ENCODE data around the gene TRIM8.

TRIM8 gene

GRCh38 chr10:102683736-102684135, 39.5 kb downstream of the TRIM8 start:
- TF ChIP-seq ZBTB7A (IDR thresholded peaks at IDR 0.05; ENCODE audit: low read depth) (no peak), USF1 (IDR thresholded peaks at IDR 0.05) (no peak), TEAD4 (IDR thresholded peaks at IDR 0.05) (no peak), YY1 (IDR thresholded peaks at IDR 0.05; ENCODE audit: low read depth) (no peak), TAF1 (IDR thresholded peaks at IDR 0.05; ENCODE audit: low read depth) (no peak)

GRCh38 chr10:102691285-102692066, 47.2 kb downstream of the TRIM8 start:
- no peak for TF ChIP-seq EP300 (IDR thresholded peaks at IDR 0.05; ENCODE audit: borderline replicate concordance)
- TF ChIP-seq MAX (IDR thresholded peaks at IDR 0.05), result no peak
- TF ChIP-seq REST (IDR thresholded peaks at IDR 0.05; ENCODE audit: low read depth), result no peak
- TF ChIP-seq EGR1 (IDR thresholded peaks at IDR 0.05), result no peak
- no peak for TF ChIP-seq CEBPB (IDR thresholded peaks at IDR 0.05)
- no peak for TF ChIP-seq ZBTB7A (IDR thresholded peaks at IDR 0.05; ENCODE audit: low read depth)
- no peak for TF ChIP-seq RAD21 (IDR thresholded peaks at IDR 0.05; ENCODE audit: low read depth)
- TF ChIP-seq TEAD4 (IDR thresholded peaks at IDR 0.05), result no peak
- TF ChIP-seq CREB1 (IDR thresholded peaks at IDR 0.05; ENCODE audit: low read depth), result no peak
- TF ChIP-seq TCF12 (IDR thresholded peaks at IDR 0.05; ENCODE audit: low read depth), result no peak
- no peak for TF ChIP-seq FOXM1 (IDR thresholded peaks at IDR 0.05; ENCODE audit: borderline replicate concordance, low read depth)
- no peak for TF ChIP-seq YY1 (IDR thresholded peaks at IDR 0.05; ENCODE audit: low read depth)
- no peak for TF ChIP-seq NFIC (IDR thresholded peaks at IDR 0.05)
- TF ChIP-seq USF1 (IDR thresholded peaks at IDR 0.05), result no peak

GRCh38 chr10:102695401-102695800, 51.1 kb downstream of the TRIM8 start:
- peak; percentile 80 for TF ChIP-seq TEAD4 (IDR thresholded peaks at IDR 0.05)

- TF ChIP-seq TAF1 (IDR thresholded peaks at IDR 0.05; ENCODE audit: low read depth) (no peak), ZBTB7A (IDR thresholded peaks at IDR 0.05; ENCODE audit: low read depth) (no peak), EGR1 (IDR thresholded peaks at IDR 0.05) (no peak), YY1 (IDR thresholded peaks at IDR 0.05; ENCODE audit: low read depth) (no peak), RAD21 (IDR thresholded peaks at IDR 0.05; ENCODE audit: low read depth) (no peak), MAX (IDR thresholded peaks at IDR 0.05) (no peak), CEBPB (IDR thresholded peaks at IDR 0.05) (peak; percentile 62; the same call in 1 of the 2 replicates), TCF12 (IDR thresholded peaks at IDR 0.05; ENCODE audit: low read depth) (no peak)
Measured at GRCh38 chr10:102696736-102697135, 52.5 kb downstream of the TRIM8 start.

GRCh38 chr10:102698894-102699293, 54.6 kb downstream of the TRIM8 start:
- no peak for TF ChIP-seq NFIC (IDR thresholded peaks at IDR 0.05)
- TF ChIP-seq CEBPB (IDR thresholded peaks at IDR 0.05), result no peak
- TF ChIP-seq CREB1 (IDR thresholded peaks at IDR 0.05; ENCODE audit: low read depth), result no peak
- TF ChIP-seq MAX (IDR thresholded peaks at IDR 0.05), result no peak
- no peak for TF ChIP-seq RAD21 (IDR thresholded peaks at IDR 0.05; ENCODE audit: low read depth)
- TF ChIP-seq EP300 (IDR thresholded peaks at IDR 0.05; ENCODE audit: borderline replicate concordance), result no peak
- TF ChIP-seq REST (IDR thresholded peaks at IDR 0.05; ENCODE audit: low read depth), result no peak
- no peak for TF ChIP-seq ZBTB7A (IDR thresholded peaks at IDR 0.05; ENCODE audit: low read depth)
- TF ChIP-seq TEAD4 (IDR thresholded peaks at IDR 0.05), result no peak
- TF ChIP-seq YY1 (IDR thresholded peaks at IDR 0.05; ENCODE audit: low read depth), result no peak
- no peak for TF ChIP-seq EGR1 (IDR thresholded peaks at IDR 0.05)
- no peak for TF ChIP-seq TCF12 (IDR thresholded peaks at IDR 0.05; ENCODE audit: low read depth)
- no peak for TF ChIP-seq FOXM1 (IDR thresholded peaks at IDR 0.05; ENCODE audit: borderline replicate concordance, low read depth)
- TF ChIP-seq USF1 (IDR thresholded peaks at IDR 0.05), result no peak
- no peak for TF ChIP-seq TAF1 (IDR thresholded peaks at IDR 0.05; ENCODE audit: low read depth)
